ENCODE data around the gene ADO.
"Not testable (repeated sequence)": the region's sequence is repeated elsewhere in the genome, so short reads cannot be mapped to it uniquely, and the experiment has no call there.

Gene ADO

DNA sequence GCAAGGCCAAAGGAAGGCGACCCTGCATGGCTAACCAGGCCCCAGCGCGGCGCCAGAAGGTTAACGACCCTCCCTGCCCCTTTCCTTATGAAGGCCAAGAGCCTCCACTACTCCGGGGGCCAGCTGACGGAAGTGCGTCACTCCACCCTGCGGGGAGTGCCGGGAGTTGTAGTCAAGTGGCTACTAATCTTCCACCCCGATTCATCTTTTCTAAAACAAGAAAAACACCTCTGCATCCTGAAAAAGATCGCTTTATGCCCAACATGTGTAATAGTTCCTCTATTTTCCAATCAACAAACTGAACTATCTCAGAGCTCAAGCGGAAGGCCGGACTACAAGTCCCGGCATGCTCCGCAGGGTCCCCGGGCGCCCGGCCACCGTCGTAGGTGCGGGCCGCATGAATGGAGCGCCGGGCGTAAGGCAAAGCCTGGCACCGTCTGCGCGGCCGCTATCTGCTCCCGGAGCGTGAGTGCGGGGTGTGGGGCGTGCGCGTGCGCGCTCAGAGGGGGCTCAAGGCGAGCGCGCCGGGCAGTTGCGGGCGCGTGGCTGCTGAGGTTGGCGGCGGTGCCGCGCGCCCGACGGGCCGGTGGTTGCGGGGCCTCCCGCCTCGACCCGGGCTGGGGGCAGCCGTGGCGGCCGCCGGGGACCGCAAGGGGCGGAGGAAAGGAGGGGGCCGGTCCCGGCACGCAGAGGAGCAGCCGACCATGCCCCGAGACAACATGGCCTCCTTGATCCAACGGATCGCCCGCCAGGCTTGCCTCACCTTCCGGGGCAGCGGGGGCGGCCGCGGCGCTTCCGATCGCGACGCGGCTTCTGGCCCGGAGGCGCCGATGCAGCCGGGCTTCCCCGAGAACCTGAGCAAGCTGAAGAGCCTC lies at the start of gene ADO:
ADO (plus strand) TSS at position 365 of the 875 bp plus-strand sequence; CDS start at position 705, 340 bp downstream.
- no peak for DNase-seq

DNA sequence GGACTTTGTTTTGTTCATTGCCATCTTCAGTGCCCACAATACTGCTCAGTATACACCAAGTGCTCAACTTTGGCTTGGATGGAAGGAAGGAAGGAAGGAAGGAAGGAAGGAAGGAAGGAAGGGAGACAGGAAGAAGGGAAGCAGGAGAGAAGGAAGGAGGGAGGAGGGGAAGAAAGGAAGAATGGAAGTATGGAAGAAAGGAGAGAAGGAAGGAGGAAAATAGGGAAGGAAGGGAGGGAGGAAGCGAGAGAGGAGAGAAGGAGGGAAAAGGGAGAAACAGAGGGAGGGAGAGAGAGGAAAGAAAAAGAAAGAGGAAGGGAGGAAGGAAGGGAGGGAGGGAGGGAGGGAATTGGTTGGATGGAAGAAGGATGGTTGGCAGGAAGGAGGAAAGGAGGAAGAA lies 49.6 kb upstream of the ADO start:
- DNase-seq: no peak

DNA sequence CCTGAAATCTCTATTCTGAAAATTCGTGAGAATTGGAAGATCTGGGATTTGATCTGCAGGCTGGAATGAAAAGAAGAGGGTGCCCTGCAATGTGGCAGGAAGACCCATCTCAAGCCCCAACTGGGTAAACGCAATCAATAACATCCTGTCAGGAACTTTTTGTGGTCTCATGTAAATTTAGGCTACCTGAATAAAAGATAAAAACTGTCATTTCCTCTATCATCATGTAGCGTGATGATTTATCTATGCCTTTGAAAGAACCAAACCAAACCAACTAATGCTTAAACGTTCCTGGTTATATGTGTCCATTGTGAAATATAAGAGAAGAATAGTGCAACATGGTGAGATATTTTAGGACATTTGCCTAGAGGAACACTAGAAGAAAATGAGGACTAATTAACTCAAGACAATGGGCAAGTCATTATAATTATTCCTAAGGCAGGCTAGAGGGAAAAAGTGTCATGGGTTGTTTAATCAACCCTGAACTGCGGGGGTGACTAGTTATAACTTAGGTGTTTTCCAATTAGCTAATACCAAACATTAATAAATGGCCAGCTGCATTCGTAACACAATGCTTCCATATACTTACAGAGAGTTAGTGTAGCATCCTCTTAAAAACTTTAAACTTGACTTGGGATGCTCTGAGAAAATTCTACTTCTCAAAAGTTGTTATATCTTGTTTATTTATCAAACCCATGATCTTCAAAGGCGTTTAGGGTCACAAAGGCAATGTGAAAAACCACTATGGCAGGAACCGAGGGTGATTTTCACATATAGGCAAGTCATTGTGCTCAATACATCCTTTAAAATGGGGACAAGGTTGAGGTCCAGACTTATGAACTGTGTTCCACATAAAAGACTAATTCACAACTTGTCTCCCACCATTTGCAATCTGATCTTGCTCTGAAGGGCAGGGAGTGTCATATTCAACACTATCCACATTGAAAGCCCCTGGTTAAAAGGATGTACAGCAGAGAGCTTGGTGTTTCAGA lies 48.6 kb upstream of the ADO start:
- no peak for DNase-seq

DNA sequence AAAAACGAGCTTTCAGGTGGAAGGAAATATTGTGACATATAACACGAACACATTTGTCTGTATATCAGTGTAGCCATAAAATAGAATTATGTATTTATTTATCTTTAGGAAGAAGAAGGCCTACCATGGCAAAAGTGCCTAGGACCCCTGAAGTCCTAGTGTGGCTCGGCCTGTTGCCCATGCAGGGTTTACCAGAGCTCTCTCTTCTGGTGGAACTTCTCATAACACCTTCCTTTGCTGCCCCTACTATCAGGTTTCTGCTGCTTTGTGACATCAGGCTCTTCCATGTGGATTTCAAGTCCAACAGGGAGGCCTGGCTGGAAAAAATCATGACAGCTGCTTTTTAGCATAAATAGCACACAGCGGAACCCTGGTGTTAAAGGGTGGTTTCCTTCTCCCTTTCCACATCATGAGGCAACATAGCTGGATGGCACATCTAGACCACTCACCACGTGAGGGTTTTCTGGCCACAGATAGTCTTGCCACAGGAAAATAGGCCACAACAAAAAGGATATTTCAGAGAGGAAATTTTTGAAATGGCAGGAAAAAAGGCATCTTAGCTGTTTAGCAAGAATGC lies 44.8 kb upstream of the ADO start:
- no peak for DNase-seq

DNA sequence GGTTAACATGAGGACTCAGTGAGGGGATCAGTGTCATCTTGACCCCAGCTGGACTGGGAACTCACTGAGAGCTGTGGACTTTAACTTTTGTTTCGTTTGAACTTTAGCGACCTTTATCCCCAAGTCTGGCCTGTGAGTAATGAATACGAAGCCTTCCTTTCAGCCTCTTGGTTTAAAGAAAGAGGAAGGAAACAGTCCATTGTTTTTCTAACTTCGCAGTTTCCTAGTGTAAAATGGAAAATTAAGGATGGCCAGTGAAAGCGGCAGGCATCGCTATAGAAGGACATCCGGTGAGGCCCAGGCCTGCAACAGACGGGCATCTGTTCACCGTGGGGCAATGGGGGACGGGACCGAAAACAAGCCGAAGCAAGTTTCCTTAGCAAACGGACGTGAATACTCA lies 44.1 kb upstream of the ADO start:
- no peak for DNase-seq

DNA sequence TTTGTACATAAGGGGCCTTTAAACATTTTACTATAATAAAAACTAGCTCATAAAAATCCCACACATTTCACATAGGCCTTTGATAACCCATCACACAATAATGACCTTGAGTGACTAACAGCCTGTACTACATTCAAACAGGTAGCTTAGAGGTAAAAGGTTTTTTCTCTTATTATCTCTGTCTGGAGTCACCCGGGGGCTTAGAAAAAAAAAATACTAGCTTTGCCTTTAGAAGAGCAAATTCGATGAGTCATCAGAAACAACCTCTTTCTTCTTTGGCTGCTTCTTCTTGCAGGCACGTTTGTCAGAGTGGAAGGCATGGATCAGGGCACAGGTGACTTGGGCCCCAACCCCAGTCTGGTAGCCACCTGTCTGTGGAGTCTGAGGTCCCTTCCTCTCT lies 43.4 kb upstream of the ADO start:
- no peak for DNase-seq

DNA sequence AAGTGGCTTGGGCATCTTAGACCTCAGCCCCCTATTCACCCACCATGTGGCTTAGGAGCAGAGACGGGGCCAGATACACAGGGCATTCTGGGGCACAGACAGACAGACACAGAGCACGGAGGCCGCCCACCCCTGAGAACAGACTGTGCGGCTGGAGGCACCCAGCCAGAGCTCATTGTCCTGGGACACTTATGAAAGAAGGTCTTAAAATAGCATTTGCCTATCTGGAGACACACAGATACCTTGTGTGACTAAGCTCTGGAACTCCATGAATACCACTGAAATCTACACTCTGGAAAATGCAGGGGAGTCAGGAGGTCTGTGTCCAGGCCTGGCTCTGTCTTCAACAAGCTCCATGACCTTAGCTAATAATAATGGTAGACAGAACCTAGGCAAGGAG lies 41.4 kb upstream of the ADO start:
- no peak for DNase-seq

DNA sequence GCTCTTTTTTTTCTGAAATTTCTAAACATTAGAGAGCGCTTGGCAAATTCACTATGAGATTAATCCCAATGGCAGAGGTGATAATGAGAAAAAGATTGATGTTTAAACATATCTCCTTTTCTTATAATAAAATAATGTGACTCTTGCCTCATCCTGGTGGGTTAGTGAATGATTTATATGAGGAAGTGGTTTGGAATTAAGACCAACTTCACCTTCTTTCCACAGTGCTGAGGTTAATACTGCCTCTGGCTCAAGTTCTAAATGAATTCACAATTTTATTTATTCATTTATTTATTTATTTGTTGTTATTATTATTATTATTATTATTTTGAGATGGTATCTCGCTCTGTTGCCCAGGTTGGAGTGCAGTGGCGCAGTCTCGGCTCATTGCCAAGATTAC lies 40.5 kb upstream of the ADO start:
- no peak for DNase-seq

DNA sequence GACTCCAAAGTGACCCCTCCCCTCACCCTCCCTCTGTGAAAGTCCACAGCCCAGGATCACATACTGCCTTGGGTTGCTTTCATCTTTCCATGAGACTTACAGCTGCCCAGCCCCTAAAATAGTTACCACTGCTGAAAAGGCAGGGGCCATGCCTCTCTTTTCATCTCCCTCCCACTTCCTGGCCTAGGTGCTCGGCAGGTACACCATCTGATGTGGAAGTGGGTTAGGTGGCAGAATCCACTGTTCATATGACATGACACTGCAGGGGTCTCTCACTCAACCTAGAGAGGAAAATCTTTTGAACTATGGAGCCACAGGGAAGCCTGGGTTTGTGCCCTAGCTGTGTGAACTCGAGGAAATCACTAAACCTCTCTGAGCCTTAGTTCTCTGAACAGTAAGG lies 38.8 kb upstream of the ADO start:
- no peak for DNase-seq

DNA sequence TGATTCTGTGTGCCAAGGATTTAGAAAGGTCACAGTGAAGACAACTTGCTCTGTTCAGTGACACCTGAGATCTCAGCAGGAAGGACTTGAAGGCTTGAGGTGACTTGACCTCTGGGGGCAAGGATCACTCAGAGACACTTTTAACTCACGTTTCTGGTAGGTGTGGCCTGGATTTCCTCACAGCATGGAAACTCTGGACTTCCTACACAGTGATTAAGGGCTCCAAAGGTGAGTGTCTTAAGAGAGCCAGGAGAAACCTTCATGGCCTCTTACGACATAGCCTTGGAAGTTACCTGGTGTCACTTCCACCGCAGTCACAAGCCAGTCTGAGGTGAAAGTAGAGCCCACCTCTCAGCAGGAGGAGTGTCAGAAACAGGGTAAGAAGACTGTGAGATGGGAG lies 38.1 kb upstream of the ADO start:
- DNase-seq: no peak

DNA sequence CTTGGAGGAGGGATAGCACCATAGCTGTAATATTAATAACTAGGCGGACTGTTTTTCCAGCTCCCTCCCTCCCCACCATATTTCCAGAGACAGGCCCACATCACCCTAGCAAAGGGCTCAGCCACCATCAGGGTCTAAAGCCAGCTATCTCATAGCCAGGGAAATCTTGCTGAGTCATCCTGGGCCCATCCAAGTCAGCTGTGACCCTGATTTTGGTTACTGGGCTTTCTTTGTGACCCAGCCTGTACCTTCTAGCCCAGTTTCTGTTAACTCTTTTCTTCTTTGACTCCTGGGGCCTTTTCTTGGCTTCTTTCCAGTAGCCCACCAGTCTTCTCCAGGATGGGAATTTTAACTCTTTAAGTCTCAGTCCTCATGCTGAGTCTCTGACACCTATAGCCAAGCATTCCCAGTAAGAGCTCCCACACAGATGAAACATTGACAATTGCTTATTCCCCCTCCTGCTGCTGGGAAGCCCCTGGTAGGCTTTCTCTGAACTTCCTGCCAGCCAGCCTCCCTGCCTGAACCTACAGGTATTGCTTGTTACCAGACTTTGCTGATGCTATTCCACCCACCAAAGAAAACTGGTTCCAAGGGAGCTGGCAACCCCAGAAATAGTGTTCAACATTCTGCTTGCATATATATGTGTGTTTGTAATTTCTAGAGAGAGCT lies 34.8 kb upstream of the ADO start:
- DNase-seq: no peak

DNA sequence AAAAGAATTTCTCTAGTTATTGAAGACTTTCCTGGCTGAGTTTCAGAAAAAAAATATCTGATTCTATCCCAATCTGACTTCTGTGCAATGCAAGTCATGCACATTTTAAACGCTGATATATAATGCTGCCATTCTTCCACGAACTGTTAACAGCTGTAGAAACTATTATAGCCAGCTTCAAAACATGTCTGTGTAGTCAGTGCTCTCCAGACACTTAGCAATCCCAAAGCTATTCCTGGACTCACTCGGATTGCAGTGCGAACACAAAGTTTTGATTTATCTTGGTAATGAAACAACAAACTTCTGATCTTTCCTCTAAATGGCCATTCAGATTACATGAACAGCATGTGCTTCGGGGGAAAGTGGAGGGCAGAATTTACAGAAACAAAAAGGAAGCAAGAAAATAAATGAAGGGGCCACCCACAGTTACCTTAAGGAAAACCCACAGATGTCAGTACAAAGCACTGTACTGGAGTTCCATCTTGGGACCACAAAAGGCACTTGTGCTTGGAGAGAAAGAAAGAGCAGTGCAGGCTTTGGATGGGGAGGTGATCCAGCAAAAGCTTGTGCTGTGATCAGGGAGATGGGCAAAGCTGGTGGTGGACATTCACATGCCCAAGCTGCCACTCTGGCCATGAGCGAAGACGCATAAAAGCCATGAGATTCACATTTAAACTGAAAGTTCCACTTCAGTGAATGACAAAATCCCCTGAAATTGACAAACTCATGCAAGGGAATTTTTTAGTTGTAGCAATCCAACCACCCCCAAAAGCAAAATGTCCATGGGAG lies 32.1 kb upstream of the ADO start:
- no peak for DNase-seq

DNA sequence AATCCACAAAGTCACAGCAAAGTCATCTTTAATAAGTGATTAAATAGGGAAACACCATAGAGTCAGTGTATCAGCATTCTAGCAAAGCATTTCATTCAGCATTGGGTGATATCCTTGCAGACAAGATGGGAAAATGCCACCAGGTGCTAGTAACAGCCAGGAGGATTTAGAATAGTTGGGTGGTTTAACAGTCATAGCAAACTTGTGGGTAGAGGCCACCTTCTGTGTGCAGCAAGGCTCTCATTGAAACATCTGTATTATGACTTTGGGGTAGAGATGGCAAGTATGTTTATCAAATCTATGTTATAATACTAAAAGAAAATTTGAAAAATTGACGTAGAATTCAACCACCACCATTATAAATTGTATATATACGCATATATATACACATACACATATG lies 26.4 kb upstream of the ADO start:
- DNase-seq: no peak

DNA sequence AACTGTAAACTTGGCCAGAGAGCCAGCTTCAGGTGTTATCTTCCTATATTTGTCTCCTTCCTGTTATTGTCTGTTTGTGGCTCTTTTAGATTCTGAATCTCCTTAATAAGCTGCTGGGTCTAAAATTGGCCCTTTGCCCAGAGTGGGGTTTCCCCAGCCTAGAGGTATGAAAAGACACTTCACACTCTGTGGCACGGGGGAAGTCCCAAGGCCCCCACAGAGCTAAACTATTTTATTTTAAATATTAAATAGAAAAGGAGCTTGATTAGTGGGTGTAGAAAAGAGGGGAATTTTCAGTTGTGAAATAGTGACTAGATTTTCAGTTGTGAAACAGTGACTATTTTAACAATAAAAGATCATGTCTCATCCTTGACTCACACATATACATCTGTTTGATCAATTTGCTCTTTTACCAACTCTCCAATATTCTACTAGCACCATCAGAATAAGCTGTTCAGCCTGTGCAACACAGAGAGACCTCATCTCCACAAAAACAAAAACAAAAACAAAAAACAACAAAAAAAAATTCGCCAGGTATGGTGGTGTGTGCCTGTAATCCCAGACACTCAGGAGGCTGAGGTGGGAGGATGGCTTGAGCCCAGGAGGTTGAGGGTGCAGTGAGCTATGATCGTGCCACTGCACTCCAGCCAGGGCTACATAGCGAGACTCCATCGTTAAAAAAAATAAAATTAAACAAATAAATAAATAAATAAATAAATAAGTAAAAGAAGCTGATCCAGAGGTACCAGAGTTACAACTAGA lies 24.9 kb upstream of the ADO start:
- no peak for DNase-seq

DNA sequence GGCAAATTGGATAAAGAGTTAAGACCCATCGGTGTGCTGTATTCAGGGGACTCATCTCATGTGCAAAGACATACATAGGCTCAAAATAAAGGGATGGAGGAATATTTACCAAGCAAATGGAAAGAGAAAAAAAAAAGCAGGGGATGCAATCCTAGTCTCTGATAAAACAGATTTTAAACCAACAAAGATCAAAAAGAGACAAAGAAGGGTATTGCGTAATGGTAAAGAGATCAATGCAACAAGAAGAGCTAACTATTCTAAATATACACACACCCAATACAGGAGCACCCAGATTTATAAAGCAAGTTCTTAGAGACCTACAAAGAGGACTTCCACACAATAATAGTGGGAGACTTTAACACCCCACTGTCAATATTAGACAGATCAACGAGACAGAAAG lies 20.0 kb upstream of the ADO start:
- not testable (repeated sequence) for DNase-seq

DNA sequence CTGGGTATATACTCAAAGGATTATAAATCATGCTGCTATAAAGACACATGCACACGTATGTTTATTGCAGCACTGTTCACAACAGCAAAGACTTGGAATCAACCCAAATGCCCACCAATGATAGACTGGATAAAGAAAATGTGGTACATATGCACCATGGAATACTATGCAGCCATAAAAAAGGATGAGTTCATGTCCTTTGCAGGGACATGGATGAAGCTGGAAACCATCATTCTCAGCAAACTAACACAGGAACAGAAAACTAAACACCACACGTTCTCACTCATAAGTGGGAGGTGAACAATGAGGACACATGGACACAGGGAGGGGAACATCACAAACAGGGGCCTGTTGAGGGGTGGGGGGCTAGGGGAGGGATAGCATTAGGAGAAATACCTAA lies 16.2 kb upstream of the ADO start:
- not testable (repeated sequence) for DNase-seq

DNA sequence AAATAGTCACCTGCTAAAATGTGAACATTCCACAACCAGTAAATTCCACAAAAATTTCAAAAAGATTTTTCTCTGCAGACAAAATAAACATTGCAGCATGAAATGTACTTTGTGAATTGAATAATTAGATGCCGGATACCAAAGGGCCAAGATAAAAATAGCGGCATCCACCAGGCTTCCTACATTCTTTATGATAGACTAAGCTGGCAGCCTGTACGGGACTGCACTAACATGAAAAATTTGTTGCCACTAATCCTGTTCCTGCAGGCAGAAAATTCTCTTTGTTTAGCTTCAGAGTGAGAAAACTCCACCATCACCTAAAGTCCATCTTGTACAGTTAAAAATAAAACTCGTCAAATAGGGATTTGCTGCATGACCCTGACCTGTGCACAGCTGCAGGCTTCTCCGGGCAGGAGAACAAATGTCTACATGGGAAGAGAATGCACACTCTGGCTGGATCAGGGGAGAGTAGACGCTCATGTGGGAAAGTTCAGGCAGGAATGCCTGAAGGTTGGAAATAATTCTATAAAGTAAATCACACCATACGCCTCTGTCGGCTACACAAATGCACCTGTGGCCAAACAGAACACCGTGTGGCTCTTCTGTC lies 15.6 kb upstream of the ADO start:
- DNase-seq: no peak

DNA sequence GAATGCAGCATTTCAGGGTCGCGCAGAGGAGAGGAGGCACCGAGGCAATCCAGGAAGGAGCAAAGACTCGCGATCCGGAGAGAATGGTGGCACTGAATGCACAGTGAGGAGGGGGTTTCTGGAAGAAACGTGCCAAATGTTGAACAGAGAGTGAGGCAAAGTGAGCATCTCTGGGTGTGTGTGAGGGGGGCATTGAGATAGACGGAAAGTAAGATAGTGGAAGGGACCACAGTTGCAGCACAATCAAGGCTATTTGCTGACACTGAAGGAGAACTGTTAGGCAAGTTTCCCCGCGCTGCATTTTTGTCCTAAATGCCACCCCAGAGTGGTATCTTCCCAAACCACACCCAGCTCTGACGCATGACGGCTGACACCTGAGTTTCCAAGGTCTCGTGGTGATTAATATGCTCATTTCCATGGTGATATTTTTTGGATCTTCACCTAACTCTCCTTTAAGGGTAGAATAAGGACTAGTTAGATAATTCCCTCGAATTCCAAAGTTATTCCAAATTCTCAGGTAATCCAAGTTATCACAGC lies 14.4 kb upstream of the ADO start:
- no peak for DNase-seq

DNA sequence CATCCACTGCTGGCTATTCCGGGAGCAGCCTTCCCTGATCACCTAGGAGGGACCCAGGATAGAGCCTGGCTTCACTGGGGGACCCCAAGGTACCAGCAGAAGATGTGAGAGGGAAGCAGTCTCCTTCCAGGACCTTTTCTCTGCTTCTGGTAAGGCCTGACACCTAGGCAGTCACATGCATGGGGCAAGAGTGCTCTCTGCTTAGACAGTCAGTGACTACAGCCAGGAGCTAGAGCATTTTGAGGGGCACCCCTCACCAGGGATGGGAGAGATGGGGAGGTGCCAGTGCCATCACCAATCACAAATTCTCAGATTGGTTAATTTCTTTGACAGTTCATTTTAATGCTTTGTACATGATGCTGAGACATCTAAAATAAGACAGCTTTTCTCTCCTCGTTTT lies 13.9 kb upstream of the ADO start:
- no peak for DNase-seq

DNA sequence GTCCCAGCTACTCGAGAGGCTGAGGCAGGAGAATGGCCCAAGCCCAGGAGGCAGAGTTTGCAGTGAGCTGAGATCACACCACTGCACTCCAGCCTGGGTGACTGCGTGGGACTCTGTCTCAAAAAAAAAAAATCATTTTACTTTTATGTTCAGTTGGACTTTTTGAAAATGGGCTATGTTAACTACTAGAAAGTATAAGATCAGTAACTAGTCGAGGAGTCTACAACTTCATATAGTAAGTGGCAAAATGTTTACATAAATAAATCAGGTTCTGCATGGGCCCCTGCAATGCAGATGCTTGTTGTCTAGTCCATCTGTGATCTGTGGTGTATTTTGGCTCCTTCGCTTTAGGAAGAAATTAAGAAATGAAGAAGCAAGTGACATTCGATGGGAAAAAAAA lies 12.3 kb upstream of the ADO start:
- DNase-seq: no peak

DNA sequence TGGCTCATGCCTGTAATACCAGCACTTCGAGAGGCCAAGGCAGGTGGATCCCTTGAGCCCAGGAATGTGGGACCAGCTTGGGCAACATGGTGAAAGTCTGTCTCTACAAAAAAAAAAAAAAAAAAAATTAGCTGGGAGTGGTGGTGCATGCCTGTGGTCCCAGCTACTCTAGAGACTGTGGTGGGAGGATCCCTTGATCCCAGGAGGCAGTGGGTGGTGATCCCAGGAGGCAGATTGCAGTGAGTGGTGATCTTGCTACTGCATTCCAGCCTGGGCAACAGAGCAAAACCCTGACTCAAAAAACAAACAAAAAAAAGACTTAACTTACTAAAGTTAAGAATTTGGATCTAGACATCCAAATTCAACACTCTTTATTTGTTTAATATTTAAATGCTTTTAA lies 10.2 kb upstream of the ADO start:
- DNase-seq: no peak
